ENCODE measurements around the gene CA11. TPM values are rescaled to one million over a fixed set of nuclear protein-coding genes. Genes with fewer than 3 reads are reported as not detected.

CA11 gene
- total and polyA plus RNA-seq, 2 of the 8 experiments (the other 6 are each of a cell fraction or from before 2014, with no cell fraction given), result 51.7 to 71.4 TPM

GRCh38 chr19:48646722-48647216, 782 bp upstream of the CA11 start:
- CTCF ChIA-PET (ENCODE audit: partially characterized antibody), result interaction anchor here (0.6 to 3.4 kb wide), 9 partner anchors 8 to 149 kb away, joined by 4 to 26 read pairs (median 7); no protein-coding TSS in a partner anchor
- H2BK120ac ChIP-seq (replicated peaks; ENCODE audit: low read depth, low read length), result no peak overlapping the region
- no peak overlapping the region for H4K8ac ChIP-seq (ENCODE audit: extremely low read depth, insufficient read depth, low read length)
- H3K4ac ChIP-seq (replicated peaks; ENCODE audit: insufficient read length, low read depth, low read length), result no peak overlapping the region
- TF ChIP-seq RNF2 (IDR thresholded peaks at IDR 0.05; ENCODE audit: borderline replicate concordance, low read depth, low read length, missing control alignments, poor library complexity, severe bottlenecking) (no peak), TAF1 (IDR thresholded peaks at IDR 0.05; ENCODE audit: low read depth, low read length) (no peak), YY1 (IDR thresholded peaks at IDR 0.05; ENCODE audit: low read depth, low read length) (0 out of 2 replicates have a peak, but pooled peaks have one; percentile 50), POLR2A (IDR thresholded peaks at IDR 0.05; ENCODE audit: control extremely low read depth in 1 of 2, low read depth in 2 of 2, low read length in 2 of 2) (no peak), SP1 (IDR thresholded peaks at IDR 0.05; ENCODE audit: low read depth, low read length) (peak; percentile 73), TEAD4 (IDR thresholded peaks at IDR 0.05; ENCODE audit: low read depth, low read length) (0 out of 2 replicates have a peak, but pooled peaks have one; percentile 26), TBP (IDR thresholded peaks at IDR 0.05; ENCODE audit: low read depth, low read length) (peak; percentile 12; the same call in 1 of the 2 replicates), EP300 (IDR thresholded peaks at IDR 0.05; ENCODE audit: borderline replicate concordance in 1 of 2, low read depth in 2 of 2, low read length in 2 of 2) (0 out of 3 replicates have a peak, but pooled peaks of 1 of the 2 experiments have one; percentile 1), TCF12 (IDR thresholded peaks at IDR 0.05; ENCODE audit: low read depth, low read length) (0 out of 2 replicates have a peak, but pooled peaks have one; percentile 40), MAX (IDR thresholded peaks at IDR 0.05) (peak; percentile 48; the same call in 1 of the 2 replicates), EGR1 (IDR thresholded peaks at IDR 0.05; ENCODE audit: borderline replicate concordance, low read depth, low read length) (peak; percentile 93), CREB1 (IDR thresholded peaks at IDR 0.05) (peak; percentile 66; the same call in 1 of the 2 replicates)
- no peak overlapping the region; the same call in 1 of the 2 replicates for H2BK5ac ChIP-seq (ENCODE audit: low read depth, low read length)
- H3K79me2 ChIP-seq (ENCODE audit: control insufficient read depth in 1 of 2, insufficient read depth in 2 of 2, low read length in 2 of 2), result peaks cover 0 to 11% of the 10 kb centered on the region in 2 experiments; a peak in 2 of 4 replicates
- H3K23me2 ChIP-seq (ENCODE audit: low read depth, low read length), result peaks cover 11% of the 10 kb centered on the region
- no peak overlapping the region for H3K27ac ChIP-seq (ENCODE audit: low read depth, low read length)
- FAIRE-seq (no peak), DNase-seq (ENCODE audit: low read depth in 1 of 2, low spot score in 2 of 2) (no peak)
- H3K4me1 ChIP-seq (replicated peaks in 1 of 4; ENCODE audit: control insufficient read depth in 3 of 4, insufficient read depth in 4 of 4, low read length in 3 of 4), result peaks cover 0 to 7% (median 1%) of the 10 kb centered on the region in 4 experiments; a peak in 4 of 7 replicates
- peak overlapping the region in 1 of 4 experiments; percentile 84; a peak in 2 of 8 replicates for H3K4me3 ChIP-seq (ENCODE audit: extremely low read depth in 1 of 4, insufficient read depth in 2 of 4, low read depth in 3 of 4, low read length in 4 of 4)
- H2AFZ ChIP-seq (ENCODE audit: low read length), result no peak overlapping the region
- H4K5ac ChIP-seq (ENCODE audit: insufficient read length, low read depth, low read length), result no peak overlapping the region
- no peak overlapping the region for H2BK15ac ChIP-seq (ENCODE audit: low read length)
- whole genome bisulfite sequencing, 2 experiments (ENCODE audit: extremely low coverage in 1 of 2, insufficient coverage in 1 of 2, insufficient read length in 1 of 2, insufficient replicate concordance in 2 of 2, low coverage in 1 of 2, low lambda C conversion rate in 2 of 2, missing lambda C conversion rate in 1 of 2), result 59% methylated on average over 3 of the region's 10 CpGs; no CpG with 5 or more reads in 1 of the 2 experiments
- POLR2A ChIA-PET (ENCODE audit: partially characterized antibody), result interaction anchor here (1.0 to 2.4 kb wide), 11 partner anchors 9 to 190 kb away, joined by 3 to 27 read pairs (median 6); partner anchors contain the start of genes FAM83E and FUT2
- no peak overlapping the region for H3K23ac ChIP-seq (ENCODE audit: insufficient read length)
- H3K18ac ChIP-seq (ENCODE audit: extremely low read depth, low read length), result no peak overlapping the region; the same call in 1 of the 2 replicates
- peak overlapping the region; percentile 80; the same call in 1 of the 2 replicates for H2BK20ac ChIP-seq (ENCODE audit: low read length)
- no peak overlapping the region for H3K14ac ChIP-seq (ENCODE audit: insufficient read length)
- no peaks in the 10 kb centered on the region for H3K79me1 ChIP-seq (ENCODE audit: low read depth, low read length)
- 0 out of 4 replicates have a peak, but pooled peaks cover 0 to 3% of the 10 kb centered on the region in 2 experiments for H3K9me3 ChIP-seq (ENCODE audit: insufficient read depth in 2 of 2, low read depth in 1 of 2, low read length in 1 of 2)
- no peaks in the 10 kb centered on the region for H4K20me1 ChIP-seq (replicated peaks in 1 of 2; ENCODE audit: control insufficient read depth in 1 of 2, insufficient read depth in 2 of 2, low read length in 2 of 2)
- H3K4me2 ChIP-seq (ENCODE audit: insufficient read depth in 1 of 2, low read depth in 2 of 2, low read length in 2 of 2), result peak overlapping the region in 1 of 2 experiments; percentile 42
- no peak overlapping the region for H3K56ac ChIP-seq (replicated peaks; ENCODE audit: insufficient read length, low read depth, low read length)
- H2AK5ac ChIP-seq (ENCODE audit: low read depth, low read length), result no peak overlapping the region
- peak overlapping the region; percentile 1 for H4K91ac ChIP-seq (replicated peaks; ENCODE audit: insufficient read length, low read length)
- H3K36me3 ChIP-seq (ENCODE audit: control insufficient read depth in 2 of 4, insufficient read depth in 4 of 4, low read length in 3 of 4), result no peaks in the 10 kb centered on the region
- no peak overlapping the region for H3K9ac ChIP-seq (replicated peaks in 1 of 4; ENCODE audit: extremely low read depth in 1 of 4, low read depth in 3 of 4, low read length in 3 of 4)
- 0 out of 2 replicates have a peak overlapping the region, but pooled peaks have one; percentile 68 for H2BK12ac ChIP-seq (ENCODE audit: low read depth, low read length)
- no peaks in the 10 kb centered on the region for H3K27me3 ChIP-seq (replicated peaks in 1 of 4; ENCODE audit: control insufficient read depth in 3 of 4, extremely low read depth in 1 of 4, insufficient read depth in 3 of 4, low read length in 3 of 4)

Data from H1 (cell line).